NCI-H345 treated with DMSO at 0.1 percent for 48 hours (cell line): ENCODE measurements around the gene CWC27.
"Not testable (repeated sequence)": the region's sequence is repeated elsewhere in the genome, so short reads cannot be mapped to it uniquely, and the experiment has no call there.

Experiments used
- DNase-seq: peaks from one replicate; lab custom pipeline; 2025; ENCODE audit not compliant: unreplicated experiment; lab: John Stamatoyannopoulos, UW

CWC27 gene

DNA sequence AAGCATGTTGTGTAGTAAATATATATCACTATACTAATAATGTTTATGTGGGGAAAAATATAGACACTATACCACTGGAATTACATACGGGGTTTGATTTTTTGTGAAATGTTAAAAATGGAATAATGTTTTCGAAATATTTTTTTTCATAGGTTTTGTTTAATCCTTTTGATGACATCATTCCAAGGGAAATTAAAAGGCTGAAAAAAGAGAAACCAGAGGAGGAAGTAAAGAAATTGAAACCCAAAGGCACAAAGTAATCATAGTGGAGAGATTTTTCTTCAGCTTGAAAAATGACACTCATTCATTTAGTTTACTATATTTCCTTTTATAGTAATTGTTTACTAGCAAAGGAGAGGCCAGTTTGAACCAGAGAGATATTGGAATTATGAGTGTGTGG is 17.6 kb downstream of the CWC27 start:
- no peak for DNase-seq

DNA sequence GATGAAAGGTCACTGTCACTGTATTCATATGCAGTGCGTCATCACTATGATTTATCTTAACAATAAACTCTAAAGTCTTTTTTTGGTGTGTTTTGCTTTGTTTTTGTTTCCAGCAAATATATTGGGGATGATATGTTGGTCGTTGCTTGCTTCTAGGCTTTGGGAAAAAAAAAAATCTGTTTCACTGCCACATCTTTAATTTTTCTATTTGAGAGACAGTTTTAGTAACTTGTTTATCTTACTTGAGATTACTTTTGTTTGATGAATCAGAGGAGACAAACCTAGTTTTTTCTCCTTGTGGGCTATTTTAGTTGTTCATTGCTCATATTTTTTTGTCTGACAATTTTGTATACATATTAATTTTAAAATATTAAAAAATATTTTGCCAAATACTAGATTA is 19.4 kb downstream of the CWC27 start:
- no peak for DNase-seq

DNA sequence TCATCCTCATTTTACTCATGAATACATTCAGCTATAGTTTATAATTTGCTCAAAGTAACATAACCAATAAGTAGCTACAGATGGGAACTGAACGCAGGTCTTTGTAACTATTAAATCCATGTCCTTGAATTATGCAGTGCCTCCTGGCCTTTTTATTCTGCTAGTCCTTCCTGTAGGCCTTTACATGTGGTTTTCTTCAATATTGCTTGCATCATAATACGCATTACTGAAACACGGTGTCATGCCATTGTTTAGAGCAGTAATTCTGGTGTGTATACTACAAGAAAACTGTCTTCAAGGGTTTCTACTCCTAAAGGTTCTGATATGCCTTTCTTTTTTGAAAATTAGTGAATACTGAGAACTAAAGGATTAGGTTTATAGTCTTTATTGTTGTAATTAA is 20.7 kb downstream of the CWC27 start:
- DNase-seq: no peak

DNA sequence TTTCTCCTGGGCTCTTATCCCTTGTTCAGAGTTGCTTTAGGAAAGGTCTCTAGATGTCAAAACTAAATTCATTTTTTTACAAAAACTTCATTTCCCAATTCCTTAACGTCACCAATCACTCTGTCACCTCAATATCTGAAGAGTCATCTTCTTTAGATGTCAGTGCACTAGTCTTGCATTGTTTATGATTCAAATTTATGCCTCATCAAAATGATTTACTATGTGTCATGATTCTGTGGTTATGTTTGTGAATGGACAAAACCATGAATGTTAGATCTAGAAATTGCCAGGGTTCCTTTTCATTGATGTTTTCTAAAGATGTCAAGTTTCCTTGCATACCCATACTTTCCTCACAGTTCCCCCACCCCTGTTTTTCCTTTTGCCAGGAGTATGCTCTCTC is 21.5 kb downstream of the CWC27 start:
- DNase-seq: no peak

DNA sequence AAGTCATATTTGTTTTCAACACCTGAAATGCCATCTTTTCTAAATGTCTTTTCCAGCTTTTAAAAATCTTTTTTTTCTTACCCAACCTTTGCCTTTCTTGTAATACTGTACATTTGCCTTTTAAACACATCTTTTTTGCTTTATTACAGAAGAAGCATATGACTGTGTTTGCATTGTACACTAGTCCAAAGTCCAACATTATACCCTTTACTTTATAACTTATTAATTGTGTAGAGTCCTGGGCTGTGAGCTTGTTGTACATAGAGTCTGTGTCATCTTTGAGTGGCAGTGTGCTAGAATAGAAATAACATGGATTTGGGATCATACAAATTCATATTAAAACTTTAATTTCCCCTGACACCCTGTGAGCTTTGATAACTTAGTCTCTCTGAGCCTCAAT is 23.7 kb downstream of the CWC27 start:
- DNase-seq: no peak

DNA sequence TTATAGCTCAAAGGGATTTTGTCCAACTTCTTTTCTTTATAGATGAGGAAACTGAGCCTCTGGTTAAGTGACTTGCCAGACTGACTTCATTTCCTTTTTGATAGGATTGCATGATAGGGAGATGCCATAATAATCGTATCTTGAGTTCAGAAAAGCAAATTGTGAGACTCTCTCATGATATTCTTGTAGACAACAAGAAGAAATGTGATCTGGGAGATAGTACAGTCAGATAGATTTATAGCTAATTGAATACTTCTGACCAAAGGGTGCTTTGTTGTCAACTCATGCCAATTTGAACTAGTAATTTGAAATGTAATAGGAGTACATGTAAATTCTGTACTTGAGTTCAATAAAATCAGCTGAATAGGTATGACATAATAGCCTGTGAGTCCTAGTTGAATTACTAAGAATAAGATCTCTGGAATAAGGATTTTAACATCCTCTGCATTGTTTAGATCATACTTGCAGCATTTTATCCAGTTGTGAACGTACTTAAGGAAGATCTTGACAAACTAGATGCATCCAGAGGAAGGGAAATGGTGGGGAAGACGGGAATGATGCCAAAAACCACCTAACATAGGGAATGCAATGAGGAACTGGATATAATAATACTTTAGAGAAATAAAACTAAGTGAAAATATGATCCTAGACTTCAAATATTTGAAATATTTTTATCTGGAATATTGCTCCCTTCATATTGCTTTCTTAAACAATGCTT is 25.5 kb downstream of the CWC27 start:
- DNase-seq: no peak

DNA sequence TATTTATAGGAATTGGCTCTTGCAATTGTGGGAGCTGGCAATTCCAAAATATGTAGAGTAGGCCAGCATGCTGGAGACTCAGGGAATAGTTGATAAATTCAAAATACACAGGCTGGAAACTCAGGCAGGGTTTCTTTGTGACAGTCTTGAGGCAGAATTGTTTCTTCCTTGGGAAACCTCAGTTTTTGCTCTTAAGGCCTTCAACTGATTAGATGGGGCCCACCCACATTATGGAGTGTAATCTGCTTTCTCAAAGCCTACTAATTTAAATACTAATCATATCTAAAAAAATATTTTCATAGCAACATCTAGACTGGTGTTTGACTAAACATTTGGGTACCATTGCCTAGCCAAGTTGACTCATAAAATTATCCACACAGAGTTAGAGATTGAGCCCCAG is 27.6 kb downstream of the CWC27 start:
- no peak for DNase-seq

DNA sequence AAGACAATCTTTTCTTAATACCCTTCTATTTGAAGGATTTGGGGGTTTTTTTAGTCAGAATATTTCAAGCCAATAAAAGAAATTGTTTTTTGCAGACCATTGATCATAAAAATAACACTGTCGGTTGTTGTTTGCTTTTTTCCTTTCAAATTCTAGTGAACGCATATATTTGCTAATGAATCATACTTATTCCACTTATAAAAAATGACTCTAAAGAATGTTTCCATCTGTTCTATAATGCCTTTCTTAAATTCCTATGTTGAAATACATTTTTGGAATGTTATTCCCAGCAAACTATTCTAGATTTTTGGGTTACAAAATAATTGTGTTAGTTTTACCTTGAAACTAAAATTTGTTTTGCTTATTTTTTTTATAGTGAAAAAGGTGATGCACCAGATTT is 32.2 kb downstream of the CWC27 start:
- no peak for DNase-seq

DNA sequence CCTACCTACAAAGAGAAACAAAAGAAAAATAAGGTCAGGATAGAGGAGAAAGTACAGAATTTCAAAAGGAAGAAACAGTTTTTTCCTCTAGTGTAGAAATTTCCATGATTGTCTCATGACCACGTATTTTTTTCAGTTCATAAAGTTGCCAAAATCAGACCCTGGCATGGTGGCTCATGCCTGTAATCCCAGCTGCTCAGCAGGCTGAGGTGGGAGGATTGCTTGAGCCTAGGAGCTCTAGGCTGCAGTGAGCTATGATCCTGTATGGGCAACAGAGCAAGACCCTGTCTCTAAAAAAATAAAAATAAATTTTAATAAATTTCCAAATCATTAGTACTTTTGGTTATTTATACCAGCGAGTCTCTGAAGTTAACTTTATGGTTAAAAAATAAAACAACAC is 37.8 kb downstream of the CWC27 start:
- DNase-seq: no peak

DNA sequence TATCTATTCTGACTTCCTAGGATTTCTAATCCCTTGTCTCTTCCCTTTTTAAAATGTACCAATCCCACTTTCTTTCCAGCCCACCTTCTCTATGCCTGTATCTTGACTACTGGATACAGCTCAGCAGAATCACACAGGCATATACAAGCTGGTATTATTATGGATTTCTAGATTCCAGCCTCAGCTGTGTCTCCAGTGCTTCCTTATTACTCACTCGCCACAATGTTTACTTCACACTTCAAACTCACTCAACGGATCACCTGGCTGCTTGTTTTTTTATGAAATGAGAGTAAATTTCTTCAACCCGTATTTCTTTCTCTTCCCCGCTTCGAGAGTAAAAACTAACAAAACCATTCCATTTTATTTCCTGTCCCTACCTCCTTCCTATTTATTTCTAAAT is 38.8 kb downstream of the CWC27 start:
- no peak for DNase-seq

DNA sequence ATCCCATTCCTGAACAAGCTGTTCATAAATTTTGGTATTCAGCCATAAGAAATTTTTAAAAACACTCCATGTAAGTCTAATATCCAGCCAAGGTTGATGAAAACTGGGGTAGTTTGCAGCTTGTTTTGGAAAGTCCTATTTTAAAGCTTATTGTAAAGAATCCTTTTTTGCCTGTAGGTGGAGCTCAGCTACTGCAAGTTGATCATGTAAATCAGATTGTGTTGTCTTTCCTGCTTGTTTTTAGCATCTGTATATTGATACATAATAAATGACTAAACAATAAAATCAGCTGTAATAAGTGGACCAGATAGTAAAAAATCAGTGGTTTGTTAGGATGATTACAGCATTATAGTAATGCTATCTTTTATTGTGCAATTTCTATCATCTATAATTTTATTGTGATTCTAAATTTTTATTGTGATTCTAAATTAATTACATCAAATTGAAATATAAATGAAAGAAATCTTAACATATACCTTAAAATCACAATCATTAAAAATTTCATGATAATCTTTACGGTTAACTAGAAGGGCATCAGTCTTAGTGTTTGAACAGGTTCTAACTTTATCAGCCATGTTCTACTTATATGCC is 42.4 kb downstream of the CWC27 start:
- DNase-seq: peak; percentile 40

DNA sequence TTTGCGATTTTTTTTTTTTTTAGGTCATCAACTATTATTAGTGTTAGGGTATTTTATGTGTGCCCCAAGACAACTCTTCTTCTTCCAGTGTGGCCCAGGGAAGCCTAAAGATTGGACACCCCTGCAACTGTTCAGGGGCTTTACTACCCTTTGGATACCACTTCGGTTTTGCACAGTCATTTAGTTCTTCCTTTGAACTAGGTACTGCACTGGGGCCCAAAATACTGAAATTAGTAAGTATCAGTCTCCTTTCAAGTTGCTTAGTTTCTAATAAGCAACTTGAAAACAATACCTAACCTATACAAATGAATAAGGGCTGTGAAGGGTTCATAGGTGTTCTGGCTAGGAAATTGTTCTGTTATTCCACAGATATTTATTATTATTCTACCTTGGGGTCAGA is 45.3 kb downstream of the CWC27 start:
- DNase-seq: no peak

DNA sequence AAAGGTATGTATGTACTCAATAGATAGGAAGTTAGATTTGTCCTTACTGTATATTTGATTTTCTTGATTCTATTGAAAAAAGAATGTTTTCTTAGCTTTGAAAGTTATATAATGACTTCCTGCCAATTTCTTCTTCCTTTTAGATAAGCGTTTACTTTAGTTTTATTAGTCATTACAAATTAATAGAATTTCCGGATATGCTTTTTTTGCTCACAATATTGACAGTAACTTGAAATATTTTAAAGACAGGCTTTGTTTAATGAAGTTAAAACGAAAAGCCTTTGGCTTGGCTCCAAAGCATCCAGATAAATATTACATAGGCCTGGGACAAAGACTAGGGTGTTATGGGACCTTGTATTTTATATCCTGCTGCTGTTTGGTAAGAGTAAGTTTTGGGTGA is 49.5 kb downstream of the CWC27 start:
- DNase-seq: no peak

DNA sequence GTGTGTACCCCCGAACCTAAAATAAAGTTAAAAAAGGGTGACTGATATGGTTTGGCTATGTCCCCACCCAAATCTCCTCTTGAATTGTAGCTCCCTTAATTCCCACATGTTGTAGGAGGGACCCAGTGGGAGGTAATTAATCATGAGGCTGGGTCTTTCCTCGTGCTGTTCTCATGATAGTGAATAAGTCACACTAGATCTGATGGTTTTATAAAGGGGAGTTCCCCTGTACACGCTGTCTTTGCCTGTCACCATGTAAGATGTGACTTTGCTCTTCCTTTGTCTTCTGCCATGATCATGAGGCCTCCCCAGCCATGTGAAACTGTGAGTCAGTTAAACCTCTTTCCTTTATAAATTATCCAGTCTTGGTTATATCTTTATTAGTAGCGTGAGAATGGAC is 50.6 kb downstream of the CWC27 start:
- DNase-seq: not testable (repeated sequence)

DNA sequence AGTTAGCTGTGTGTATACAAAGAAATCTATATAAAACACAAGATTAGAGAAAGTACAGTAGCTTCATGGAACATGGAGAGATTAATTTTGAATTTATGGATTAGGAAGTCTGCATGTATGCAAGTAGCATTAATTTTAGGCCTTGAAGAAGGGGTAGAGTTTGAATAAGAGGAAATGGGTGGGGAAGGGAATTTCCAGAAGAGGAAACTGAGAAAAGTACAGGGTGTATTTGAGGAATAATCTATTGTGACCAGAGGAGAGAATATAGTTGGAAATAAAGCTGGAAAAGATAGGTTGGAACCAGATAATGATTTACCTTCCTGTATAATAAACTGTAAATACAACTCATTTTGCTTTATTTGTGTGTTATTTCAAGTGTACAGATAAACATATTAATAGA is 53.6 kb downstream of the CWC27 start:
- no peak for DNase-seq

DNA sequence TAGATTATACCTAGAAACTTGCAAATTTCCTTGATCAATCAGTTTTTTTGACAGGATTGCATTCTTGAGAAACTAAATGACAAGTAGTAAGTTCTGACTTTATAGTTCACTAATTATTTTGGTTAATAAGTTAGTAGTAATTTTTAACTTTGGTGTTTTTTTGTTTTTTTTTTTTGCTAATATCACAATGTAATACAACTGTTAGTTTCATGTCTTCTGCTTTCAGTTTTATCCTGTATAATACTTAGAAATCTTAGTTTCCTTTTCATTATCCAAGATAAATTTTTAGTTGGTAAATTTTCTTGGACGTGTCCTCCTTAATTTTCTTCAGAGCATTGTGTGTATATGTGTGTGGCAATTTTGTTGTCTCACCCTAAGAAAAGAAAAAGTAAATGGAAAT is 57.8 kb downstream of the CWC27 start:
- no peak for DNase-seq

DNA sequence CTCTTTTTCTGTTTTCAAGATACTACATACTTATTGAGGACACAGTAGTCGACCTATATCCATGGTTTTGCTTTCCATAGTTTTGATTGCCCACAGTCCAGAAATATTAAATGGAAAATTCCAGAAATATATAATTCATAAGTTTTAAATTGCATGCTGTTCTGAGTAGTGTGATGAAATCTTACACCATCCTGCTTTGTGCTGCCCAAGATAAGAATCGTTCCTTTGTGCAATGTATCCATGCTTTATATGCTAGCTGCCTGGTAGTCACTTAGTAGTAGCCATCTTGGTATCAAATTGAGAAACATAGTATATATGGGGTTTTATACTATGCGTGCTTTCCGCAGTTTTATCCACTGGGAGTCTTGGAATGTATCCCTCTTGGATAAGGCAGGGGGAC is 59.0 kb downstream of the CWC27 start:
- DNase-seq: no peak

DNA sequence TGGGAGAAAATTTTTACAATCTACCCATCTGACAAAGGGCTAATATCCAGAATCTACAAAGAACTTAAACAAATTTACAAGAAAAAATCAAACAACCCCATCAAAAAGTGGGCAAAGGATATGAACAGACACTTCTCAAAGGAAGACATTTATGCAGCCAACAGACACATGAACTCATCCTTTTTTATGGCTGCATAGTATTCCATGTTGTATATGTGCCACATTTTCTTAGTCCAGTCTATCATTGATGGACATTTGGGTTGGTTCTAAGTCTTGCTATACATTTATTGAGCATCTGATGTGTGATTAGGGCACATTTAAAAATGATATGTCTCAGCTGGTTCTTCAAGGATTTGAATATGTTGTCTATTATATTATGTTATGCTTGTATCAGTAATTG is 61.9 kb downstream of the CWC27 start:
- not testable (repeated sequence) for DNase-seq

DNA sequence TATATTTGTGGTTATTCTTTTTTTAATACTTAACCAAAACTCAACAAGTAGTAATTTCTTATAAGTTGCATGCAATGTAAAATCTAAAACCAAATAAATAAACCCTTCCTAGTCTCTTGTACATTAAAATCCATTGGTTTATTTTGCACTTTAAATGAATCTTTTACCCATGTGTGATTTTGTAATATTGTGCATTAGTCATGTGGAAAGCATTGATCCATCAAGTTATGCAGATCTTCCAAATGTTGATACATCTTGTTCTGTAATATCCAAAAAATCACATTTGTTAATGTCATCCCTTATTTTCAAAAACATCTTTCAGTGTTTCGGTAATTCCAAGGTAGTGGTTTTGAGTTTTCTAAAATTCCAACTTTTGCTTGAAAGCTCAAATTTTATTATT is 63.3 kb downstream of the CWC27 start:
- DNase-seq: no peak

DNA sequence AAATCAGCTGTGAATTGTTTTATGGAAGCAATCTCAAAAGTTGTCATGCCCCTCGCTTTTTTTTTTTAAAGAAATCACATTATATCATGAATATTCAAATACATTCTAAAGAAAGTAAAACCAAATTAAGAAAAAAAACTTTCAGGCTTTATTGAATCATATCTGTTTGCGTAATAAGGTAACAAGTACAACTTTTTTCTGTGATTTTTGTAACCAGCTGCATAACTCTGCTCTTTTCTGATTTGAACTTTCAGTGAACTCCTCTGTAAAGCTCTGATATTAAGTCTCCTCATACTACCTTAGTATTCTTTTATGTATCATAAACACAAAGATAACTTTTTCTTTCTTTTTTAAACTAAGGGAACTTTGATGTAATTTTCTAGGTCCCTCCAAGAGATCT is 65.3 kb downstream of the CWC27 start:
- DNase-seq: no peak

DNA sequence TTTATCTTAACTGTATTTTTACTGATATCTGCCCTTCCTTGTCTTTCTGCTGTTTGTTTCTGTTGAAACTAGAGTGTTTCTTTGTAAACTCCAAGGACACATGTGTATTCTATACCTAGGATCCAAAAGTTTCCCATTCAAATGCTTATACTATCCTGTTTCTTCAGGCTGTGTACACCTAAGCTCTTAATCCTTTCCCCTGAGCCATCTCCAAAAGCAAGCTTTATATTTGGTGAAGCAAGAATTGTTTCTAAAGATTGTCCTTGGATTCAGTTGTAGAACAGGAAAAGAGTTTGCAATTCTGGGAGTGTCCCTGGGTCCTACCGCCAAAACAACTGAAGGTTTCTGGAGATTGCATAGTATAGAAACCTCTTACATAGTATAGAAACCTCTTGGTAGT is 65.9 kb downstream of the CWC27 start:
- DNase-seq: no peak

DNA sequence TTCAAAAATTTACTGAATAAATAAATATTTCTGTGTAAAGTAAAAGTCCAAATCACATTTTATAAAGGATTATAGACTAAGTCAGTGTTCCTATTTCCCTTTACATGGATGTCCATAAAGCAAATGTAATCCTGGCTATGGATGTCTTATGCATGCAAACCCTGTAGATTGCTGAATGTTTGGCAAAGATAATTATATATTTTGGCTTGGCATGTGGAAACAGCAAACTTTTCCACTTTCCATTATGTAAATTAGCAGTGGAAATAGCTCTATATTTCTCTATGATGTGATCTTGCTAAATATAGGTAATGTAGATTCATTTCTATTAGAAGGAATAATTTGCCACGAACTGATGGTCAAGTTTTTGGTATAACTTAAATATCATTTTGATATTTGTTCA is 66.5 kb downstream of the CWC27 start:
- no peak for DNase-seq

DNA sequence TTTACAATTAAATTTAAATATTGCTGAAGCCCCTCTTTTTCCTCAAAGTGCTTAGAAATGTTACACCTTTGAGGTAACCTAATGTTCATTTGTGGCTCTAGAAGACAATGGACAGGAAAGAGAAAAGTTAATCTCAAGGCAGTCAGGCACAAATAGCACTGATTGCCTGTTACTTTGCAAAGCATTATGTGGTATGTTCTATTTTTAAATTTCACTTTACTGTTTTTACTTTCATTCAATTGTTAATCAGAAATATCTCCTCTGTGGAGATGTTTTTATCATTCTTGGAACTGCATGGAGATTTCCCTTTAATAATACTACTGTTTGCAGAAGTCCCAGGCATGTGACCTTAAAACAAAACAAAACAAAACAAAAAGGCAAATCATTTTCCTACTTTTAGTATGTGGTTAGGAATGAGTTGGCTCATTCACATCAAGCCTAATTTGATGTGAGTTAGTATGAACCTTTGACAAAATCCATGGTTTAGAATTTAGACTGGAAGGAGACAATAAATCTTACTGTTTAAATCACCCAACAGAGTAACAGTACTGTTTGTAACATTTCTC is 67.5 kb downstream of the CWC27 start:
- no peak for DNase-seq
